GM06990 (cell line): Measurements from ENCODE around the gene ZNF345.

ENCODE experiments used
- DNase-seq: peaks from one replicate; pipeline ENCODE4 v3.0.0-alpha.2; 2011; ENCODE audit not compliant: insufficient read length; ENCODE audit errors: extremely low read depth
- H3K27me3 ChIP-seq: replicated peaks from 2 replicates; pipeline ENCODE4 v1.6.0; 2011; ENCODE audit warnings: low read length; ENCODE audit not compliant: control insufficient read depth, insufficient read depth
- H3K36me3 ChIP-seq: 2 replicates; pipeline ENCODE4 v1.5.1; 2011; ENCODE audit warnings: low read length; ENCODE audit not compliant: control insufficient read depth, insufficient read depth
- H3K4me3 ChIP-seq: replicated peaks from 2 replicates; pipeline ENCODE4 v1.5.1; 2011; ENCODE audit warnings: low read depth, mild to moderate bottlenecking, control low read depth, low read length
- TF ChIP-seq, protein P1 (sequence below): IDR thresholded peaks from 2 replicates; pipeline ENCODE4 v1.5.1; 2011; ENCODE audit warnings: low read length, control low read depth, mild to moderate bottlenecking, inconsistent platforms; ENCODE audit not compliant: insufficient read depth, poor library complexity, severe bottlenecking

Gene ZNF345

GRCh38 chr19:36850559-36851442 is at the start of gene ZNF345:
ZNF345 (plus strand) TSS chr19:36850876; CDS start chr19:36876831, 25,955 bp downstream.
- peak within 1 kb of the TSS; percentile 90 for H3K4me3 ChIP-seq
- peaks cover 1% of the 10 kb centered on the region for H3K36me3 ChIP-seq
- H3K27me3 ChIP-seq, result no peaks in the 10 kb centered on the region
- DNase-seq, result peak; percentile 87
- TF ChIP-seq, protein P1, sequence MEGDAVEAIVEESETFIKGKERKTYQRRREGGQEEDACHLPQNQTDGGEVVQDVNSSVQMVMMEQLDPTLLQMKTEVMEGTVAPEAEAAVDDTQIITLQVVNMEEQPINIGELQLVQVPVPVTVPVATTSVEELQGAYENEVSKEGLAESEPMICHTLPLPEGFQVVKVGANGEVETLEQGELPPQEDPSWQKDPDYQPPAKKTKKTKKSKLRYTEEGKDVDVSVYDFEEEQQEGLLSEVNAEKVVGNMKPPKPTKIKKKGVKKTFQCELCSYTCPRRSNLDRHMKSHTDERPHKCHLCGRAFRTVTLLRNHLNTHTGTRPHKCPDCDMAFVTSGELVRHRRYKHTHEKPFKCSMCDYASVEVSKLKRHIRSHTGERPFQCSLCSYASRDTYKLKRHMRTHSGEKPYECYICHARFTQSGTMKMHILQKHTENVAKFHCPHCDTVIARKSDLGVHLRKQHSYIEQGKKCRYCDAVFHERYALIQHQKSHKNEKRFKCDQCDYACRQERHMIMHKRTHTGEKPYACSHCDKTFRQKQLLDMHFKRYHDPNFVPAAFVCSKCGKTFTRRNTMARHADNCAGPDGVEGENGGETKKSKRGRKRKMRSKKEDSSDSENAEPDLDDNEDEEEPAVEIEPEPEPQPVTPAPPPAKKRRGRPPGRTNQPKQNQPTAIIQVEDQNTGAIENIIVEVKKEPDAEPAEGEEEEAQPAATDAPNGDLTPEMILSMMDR, result no peak

- Histone ChIP-seq H3K36me3 (peaks cover 2% of the 10 kb centered on the region; the same call in 1 of the 2 replicates), H3K4me3 (no peak overlapping the region), H3K27me3 (no peaks in the 10 kb centered on the region)
- TF ChIP-seq, protein P1, result no peak
- no peak for DNase-seq
These were observed 45.3 kb upstream of the ZNF345 start for GRCh38 chr19:36805364-36805763.

DNA sequence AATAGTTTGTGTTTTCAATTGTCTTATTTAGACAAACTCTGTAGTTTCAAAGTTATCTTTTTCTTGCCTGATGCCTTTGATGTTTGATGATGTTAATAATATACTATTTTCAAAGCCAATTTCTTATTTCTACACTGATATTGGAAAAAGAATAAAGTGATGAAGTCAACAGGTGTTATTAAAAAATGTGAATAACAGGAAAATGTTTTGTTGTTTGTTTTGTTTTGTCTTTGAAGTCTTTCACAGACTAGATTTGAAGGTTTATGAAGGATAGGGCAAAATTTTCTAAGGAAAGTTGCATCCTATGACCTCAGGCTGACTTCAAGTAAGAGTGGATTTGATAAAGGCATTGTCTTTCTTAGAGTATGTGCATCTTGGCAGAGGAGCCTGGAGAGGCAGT is 43.6 kb upstream of the ZNF345 start:
- Histone ChIP-seq H3K27me3 (no peaks in the 10 kb centered on the region), H3K36me3 (peaks cover 2% of the 10 kb centered on the region; the same call in 1 of the 2 replicates), H3K4me3 (no peak overlapping the region)
- no peak for DNase-seq
- TF ChIP-seq, protein P1, result no peak

DNA sequence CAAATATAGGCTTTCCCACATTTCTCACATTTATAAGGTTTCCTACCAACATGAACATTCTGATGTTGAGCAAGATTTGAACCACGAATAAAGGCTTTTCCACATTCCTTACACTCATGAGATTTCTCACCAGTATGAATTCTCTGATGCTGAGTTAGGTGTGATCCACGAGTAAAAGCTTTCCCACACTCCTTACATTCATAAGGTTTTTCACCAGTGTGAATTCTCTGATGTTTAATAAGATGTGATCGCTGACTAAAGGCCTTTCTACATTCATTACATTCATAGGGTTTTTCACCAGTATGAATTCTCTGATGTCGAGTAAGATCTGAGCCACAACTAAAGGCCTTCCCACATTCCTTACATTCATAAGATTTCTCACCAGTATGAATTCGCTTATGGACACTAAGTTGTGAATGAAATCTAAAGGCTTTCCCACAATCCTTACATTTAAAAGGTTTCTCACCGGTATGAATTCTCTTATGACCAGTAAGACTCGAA is 31.5 kb upstream of the ZNF345 start:
- no peaks in the 10 kb centered on the region for H3K27me3 ChIP-seq
- no peak for DNase-seq
- no peak overlapping the region for H3K4me3 ChIP-seq
- TF ChIP-seq, protein P1, result no peak
- H3K36me3 ChIP-seq, result peaks cover 3% of the 10 kb centered on the region

GRCh38 chr19:36821758-36822157 is 28.9 kb upstream of the ZNF345 start:
- H3K27me3 ChIP-seq, result no peaks in the 10 kb centered on the region
- peaks cover 3% of the 10 kb centered on the region for H3K36me3 ChIP-seq
- no peak overlapping the region for H3K4me3 ChIP-seq
- DNase-seq, result no peak
- TF ChIP-seq, protein P1, result no peak
